IMR-90 (cell line): ENCODE data around the gene LSM14B. TPM values are rescaled to one million over a fixed set of nuclear protein-coding genes. Genes with fewer than 3 reads are reported as not detected.

Experiments
- ATAC-seq: fragments of 200-7000 bp; cut with Tn5 transposase; 2 replicates; pipeline ENCODE4 v1.9.1; 2020; ENCODE audit warnings: low read depth, mild to moderate bottlenecking, moderate library complexity
- BruUV-seq: library from RNA; stranded (reverse); fragments of 400-500 nt; replicated peaks from 2 replicates; lab custom pipeline; 2021; lab: Mats Ljungman, UMichigan
- CTCF ChIA-PET: fragments of 300-600 bp; formaldehyde crosslinking; extraction: SDS; loops from one replicate; lab custom pipeline; 2021; ENCODE audit warnings: antibody characterized with exemption; lab: Yijun Ruan, JAX
- POLR2A ChIA-PET: fragments of 300-600 bp; sonication (Branson Sonifier 250); formaldehyde crosslinking; loops from one replicate; lab custom pipeline; 2022; ENCODE audit warnings: antibody characterized with exemption; ENCODE audit not compliant: unreplicated experiment; lab: Charles Lee
- DNase-seq: peaks from one replicate; pipeline ENCODE4 v3.0.0; 2013
- H2AFZ ChIP-seq: replicated peaks from 2 replicates; pipeline ENCODE3; 2013; ENCODE audit warnings: low read length, mild to moderate bottlenecking; ENCODE audit not compliant: poor library complexity
- H2AK5ac ChIP-seq: 2 replicates; pipeline ENCODE4 v1.6.1; 2013; ENCODE audit warnings: low read depth, low read length, inconsistent platforms
- H2AK9ac ChIP-seq: replicated peaks from 2 replicates; pipeline ENCODE3; 2013; ENCODE audit warnings: mild to moderate bottlenecking, low read depth, low read length, moderate library complexity; ENCODE audit not compliant: poor library complexity
- H2BK120ac ChIP-seq: 2 replicates; pipeline ENCODE4 v1.6.1; 2013; ENCODE audit warnings: low read depth, low read length, inconsistent platforms
- H2BK15ac ChIP-seq: 3 replicates; pipeline ENCODE4 v1.6.1; 2013; ENCODE audit warnings: low read depth, low read length, inconsistent platforms
- H2BK20ac ChIP-seq: 2 replicates; pipeline ENCODE4 v1.6.1; 2013; ENCODE audit warnings: low read depth, mild to moderate bottlenecking, inconsistent platforms, low read length, moderate library complexity
- H2BK5ac ChIP-seq: 2 replicates; pipeline ENCODE4 v1.6.1; 2013; ENCODE audit warnings: mild to moderate bottlenecking, low read depth, low read length, inconsistent platforms; ENCODE audit not compliant: poor library complexity, severe bottlenecking
- H3K14ac ChIP-seq: replicated peaks from 2 replicates; pipeline ENCODE4 v1.6.1; 2013; ENCODE audit warnings: low read depth, low read length, inconsistent platforms
- H3K18ac ChIP-seq: 2 replicates; pipeline ENCODE4 v1.6.1; 2013; ENCODE audit warnings: low read depth, low read length, control low read depth
- H3K23ac ChIP-seq: 2 replicates; pipeline ENCODE4 v1.6.1; 2013; ENCODE audit warnings: low read depth, low read length, inconsistent platforms
- H3K27ac ChIP-seq: 2 replicates; pipeline ENCODE4 v1.5.1; 2013; ENCODE audit warnings: mild to moderate bottlenecking, control low read depth, low read length; ENCODE audit not compliant: insufficient read depth
- H3K27me3 ChIP-seq: 2 replicates; pipeline ENCODE4 v1.6.1; 2013; ENCODE audit warnings: low read length; ENCODE audit not compliant: control insufficient read depth, insufficient read depth
- H3K36me3 ChIP-seq: 2 replicates; pipeline ENCODE4 v1.6.1; 2013; ENCODE audit warnings: low read length, mixed read lengths; ENCODE audit not compliant: control insufficient read depth, insufficient read depth
- H3K4ac ChIP-seq: 2 replicates; pipeline ENCODE4 v1.6.1; 2013; ENCODE audit warnings: low read depth, low read length, inconsistent platforms
- H3K4me1 ChIP-seq: 2 replicates; pipeline ENCODE4 v1.6.1; 2013; ENCODE audit warnings: low read length, mixed read lengths; ENCODE audit not compliant: control insufficient read depth, insufficient read depth
- H3K4me2 ChIP-seq: 2 replicates; pipeline ENCODE4 v1.6.1; 2013; ENCODE audit warnings: low read depth, mild to moderate bottlenecking, control low read depth, low read length, moderate library complexity
- H3K4me3 ChIP-seq: 2 replicates; pipeline ENCODE4 v1.5.1; 2013; ENCODE audit warnings: low read depth, mild to moderate bottlenecking, control low read depth, low read length, moderate library complexity; ENCODE audit not compliant: insufficient read depth
- H3K56ac ChIP-seq: 2 replicates; pipeline ENCODE4 v1.6.1; 2013; ENCODE audit warnings: low read length, inconsistent platforms; ENCODE audit not compliant: insufficient read depth; ENCODE audit errors: extremely low read depth
- H3K79me1 ChIP-seq, 2 experiments: 2 replicates each; pipeline ENCODE4 v1.6.1; 2013; ENCODE audit warnings: low read length in 2 of 2, inconsistent platforms in 1 of 2, low read depth in 1 of 2
- H3K9ac ChIP-seq: 2 replicates; pipeline ENCODE4 v1.6.1; 2013; ENCODE audit warnings: low read depth, low read length, control low read depth
- H3K9me1 ChIP-seq: 2 replicates; pipeline ENCODE4 v1.6.1; 2013; ENCODE audit warnings: low read length, inconsistent platforms; ENCODE audit not compliant: insufficient read depth
- H3K9me3 ChIP-seq: 2 replicates; pipeline ENCODE4 v1.6.1; 2013; ENCODE audit warnings: low read length; ENCODE audit not compliant: control insufficient read depth, insufficient read depth
- H4K20me1 ChIP-seq: 2 replicates; pipeline ENCODE4 v1.6.1; 2013; ENCODE audit warnings: low read length, inconsistent platforms; ENCODE audit not compliant: insufficient read depth
- H4K5ac ChIP-seq: 2 replicates; pipeline ENCODE4 v1.6.1; 2013; ENCODE audit warnings: mild to moderate bottlenecking, low read depth, low read length, control low read depth
- H4K8ac ChIP-seq, 2 experiments: 2 replicates each; pipeline ENCODE4 v1.6.1; 2013; ENCODE audit warnings: low read depth in 2 of 2, low read length in 2 of 2, control low read depth in 1 of 2, inconsistent platforms in 1 of 2
- H4K91ac ChIP-seq: 2 replicates; pipeline ENCODE4 v1.6.1; 2013; ENCODE audit warnings: low read depth, low read length, inconsistent platforms; ENCODE audit not compliant: insufficient read depth
- BHLHE40 ChIP-seq: fragments of 150-350 bp; IDR thresholded peaks from 2 replicates; pipeline ENCODE4 v1.6.1; 2016; ENCODE audit warnings: mild to moderate bottlenecking, low read depth, low read length
- MAZ ChIP-seq: IDR thresholded peaks from 2 replicates; pipeline ENCODE4 v1.6.1; 2012; ENCODE audit warnings: low read depth, mild to moderate bottlenecking, low read length, improper control_type of control experiment, moderate library complexity, borderline replicate concordance
- POLR2A ChIP-seq: IDR thresholded peaks from 2 replicates; pipeline ENCODE4 v1.6.1; 2012; ENCODE audit warnings: mild to moderate bottlenecking, low read depth, low read length
- RCOR1 ChIP-seq: IDR thresholded peaks from 2 replicates; pipeline ENCODE4 v1.6.1; 2012; ENCODE audit warnings: mild to moderate bottlenecking, low read length, improper control_type of control experiment; ENCODE audit not compliant: insufficient replicate concordance
- RFX5 ChIP-seq: IDR thresholded peaks from 2 replicates; pipeline ENCODE4 v1.8.0; 2012; ENCODE audit warnings: low read depth, mild to moderate bottlenecking, low read length, moderate library complexity
- WGBS, 2 experiments: methylation state at CpG; one replicate each; pipeline versions ENCODE4 v1.1.5 to v1.1.7; 2013; ENCODE audit warnings: missing lambda C conversion rate in 2 of 2; ENCODE audit not compliant: insufficient read length in 1 of 2; ENCODE audit errors: extremely low coverage in 2 of 2; 5-methylcytosine and 5-hydroxymethylcytosine counted together
- dilution Hi-C: fragments of 300-500 bp; cut with HindIII; formaldehyde crosslinking; loops from one replicate; pipeline ENCODE4 v1.14.3; 2018; ENCODE audit warnings: low sequenced_read_pairs; ENCODE audit not compliant: unreplicated experiment
- in situ Hi-C: fragments of 300-500 bp; cut with MboI; formaldehyde crosslinking; loops from 3 replicates; pipeline ENCODE4 v1.14.3; 2019; ENCODE audit warnings: low sequenced_read_pairs, inconsistent platforms, mixed read lengths
- intact Hi-C: fragments of 100-400 bp; cut with micrococcal nuclease; formaldehyde crosslinking; loops from 2 replicates; pipeline ENCODE4 v1.10.0; 2022
- polyA plus RNA-seq, 3 experiments: library from polyadenylated mRNA; depleted of rRNA; stranded (reverse); fragments of >200 nt; gene quantifications; 2 replicates each; pipeline ENCODE4 v1.2.3, GENCODE V29; 2012; ENCODE audit warnings: low replicate concordance in 1 of 3
- total RNA-seq: library from RNA; depleted of rRNA; stranded (reverse); fragments of >200 nt; gene quantifications from 2 replicates; pipeline ENCODE4 v1.2.3, GENCODE V29; 2012

Gene LSM14B
- total and polyA plus RNA-seq, 2 of the 4 experiments (the other 2 are of a cell fraction): 23.7 to 41.1 TPM

- no peak overlapping the region for H3K18ac ChIP-seq
- H4K20me1 ChIP-seq: peaks cover 4% of the 10 kb centered on the region; the same call in 1 of the 2 replicates
- H3K4me1 ChIP-seq: peaks cover 7% of the 10 kb centered on the region
- ATAC-seq (no peak), DNase-seq (no peak)
- H3K36me3 ChIP-seq: no peaks in the 10 kb centered on the region
- H3K14ac ChIP-seq: no peak overlapping the region
- H2BK120ac ChIP-seq: no peak overlapping the region
- dilution Hi-C loops (no loop called here), in situ Hi-C loops (no loop called here), intact Hi-C loops (no loop called here)
- H3K27me3 ChIP-seq: peaks cover 11% of the 10 kb centered on the region
- no peak overlapping the region for H3K9ac ChIP-seq
- no peak overlapping the region for H3K4me3 ChIP-seq
- no peak overlapping the region for H3K56ac ChIP-seq
- no peak overlapping the region for H4K8ac ChIP-seq
- no peak overlapping the region for H3K23ac ChIP-seq
- H4K5ac ChIP-seq: no peak overlapping the region
- H2BK15ac ChIP-seq: no peak overlapping the region
- WGBS, 2 experiments: 62% methylated on average over 4 of the region's 9 CpGs; no CpG with 5 or more reads in 1 of the 2 experiments
- no peak for TF ChIP-seq RCOR1
- no peak for TF ChIP-seq RFX5
- no peak for TF ChIP-seq POLR2A
- TF ChIP-seq MAZ: no peak
- TF ChIP-seq BHLHE40: no peak
- peaks cover 4% of the 10 kb centered on the region; the same call in 1 of the 2 replicates for H3K9me3 ChIP-seq
- no peaks in the 10 kb centered on the region; a peak in 1 of 4 replicates for H3K79me1 ChIP-seq
- ChIA-PET POLR2A (no interaction called here), CTCF (no interaction called here)
- H3K4ac ChIP-seq: no peak overlapping the region
- no peak overlapping the region for H3K4me2 ChIP-seq
- H2BK20ac ChIP-seq: no peak overlapping the region
- peaks cover 11% of the 10 kb centered on the region for H3K9me1 ChIP-seq
- no TSS peak for BruUV-seq
- H2BK5ac ChIP-seq: no peak overlapping the region
- H2AK5ac ChIP-seq: no peak overlapping the region
- H2AFZ ChIP-seq: no peak overlapping the region
- no peak overlapping the region for H3K27ac ChIP-seq
- H4K91ac ChIP-seq: no peak overlapping the region
- no peak overlapping the region for H2AK9ac ChIP-seq
These were observed 37.1 kb upstream of the LSM14B start for GRCh38 chr20:62085206-62085605.
